ENCODE results near the gene UVRAG.

The UVRAG gene

GRCh38 chr11:76157891-76158290 lies 342.9 kb downstream of the UVRAG start:
- in situ Hi-C loops (cut with MboI; ENCODE audit: low sequenced_read_pairs), result no loop called here

- in situ Hi-C loops (cut with MboI; ENCODE audit: low sequenced_read_pairs), result no loop called here
These were observed 343.6 kb downstream of the UVRAG start for GRCh38 chr11:76158394-76159302.

GRCh38 chr11:76159303-76159937 lies 344.4 kb downstream of the UVRAG start:
- in situ Hi-C loops (cut with MboI; ENCODE audit: low sequenced_read_pairs), result no loop called here

- in situ Hi-C loops (cut with MboI; ENCODE audit: low sequenced_read_pairs), result no loop called here
These were observed 345.1 kb downstream of the UVRAG start for GRCh38 chr11:76159983-76160661.

- in situ Hi-C loops (cut with MboI; ENCODE audit: low sequenced_read_pairs), result no loop called here
These were observed 345.8 kb downstream of the UVRAG start for GRCh38 chr11:76160856-76161255.

GRCh38 chr11:76161261-76161961 lies 346.4 kb downstream of the UVRAG start:
- in situ Hi-C loops (cut with MboI; ENCODE audit: low sequenced_read_pairs), result no loop called here

GRCh38 chr11:76162336-76163288 lies 347.6 kb downstream of the UVRAG start:
- in situ Hi-C loops (cut with MboI; ENCODE audit: low sequenced_read_pairs), result no loop called here

- in situ Hi-C loops (cut with MboI; ENCODE audit: low sequenced_read_pairs), result no loop called here
These were observed 348.4 kb downstream of the UVRAG start for GRCh38 chr11:76163289-76163880.

GRCh38 chr11:76164081-76164480 lies 349.1 kb downstream of the UVRAG start:
- in situ Hi-C loops (cut with MboI; ENCODE audit: low sequenced_read_pairs), result no loop called here

- in situ Hi-C loops (cut with MboI; ENCODE audit: low sequenced_read_pairs), result no loop called here
These were observed 350.1 kb downstream of the UVRAG start for GRCh38 chr11:76164861-76165751.

- in situ Hi-C loops (cut with MboI; ENCODE audit: low sequenced_read_pairs), result no loop called here
These were observed 351.3 kb downstream of the UVRAG start for GRCh38 chr11:76166314-76166713.

GRCh38 chr11:76167590-76167989 lies 352.6 kb downstream of the UVRAG start:
- in situ Hi-C loops (cut with MboI; ENCODE audit: low sequenced_read_pairs), result no loop called here

GRCh38 chr11:76169473-76169896 lies 354.5 kb downstream of the UVRAG start:
- in situ Hi-C loops (cut with MboI; ENCODE audit: low sequenced_read_pairs), result no loop called here

- in situ Hi-C loops (cut with MboI; ENCODE audit: low sequenced_read_pairs), result no loop called here
These were observed 355.5 kb downstream of the UVRAG start for GRCh38 chr11:76170468-76170867.

GRCh38 chr11:76172583-76172982 lies 357.6 kb downstream of the UVRAG start:
- in situ Hi-C loops (cut with MboI; ENCODE audit: low sequenced_read_pairs), result no loop called here

- in situ Hi-C loops (cut with MboI; ENCODE audit: low sequenced_read_pairs), result no loop called here
These were observed 358.7 kb downstream of the UVRAG start for GRCh38 chr11:76173663-76174062.

- in situ Hi-C loops (cut with MboI; ENCODE audit: low sequenced_read_pairs), result no loop called here
These were observed 359.3 kb downstream of the UVRAG start for GRCh38 chr11:76174330-76174729.

- in situ Hi-C loops (cut with MboI; ENCODE audit: low sequenced_read_pairs), result no loop called here
These were observed 360.8 kb downstream of the UVRAG start for GRCh38 chr11:76175783-76176182.

- in situ Hi-C loops (cut with MboI; ENCODE audit: low sequenced_read_pairs), result no loop called here
These were observed 361.5 kb downstream of the UVRAG start for GRCh38 chr11:76176463-76176862.

Measured in hTERT RPE-1 (cell line).